ENCODE results near the gene TMEM138. TPM values are rescaled to one million over a fixed set of nuclear protein-coding genes. Genes with fewer than 3 reads are reported as not detected.

The TMEM138 gene
- polyA plus RNA-seq, 3 donors: 34.5 to 64.0 (median 50.7) TPM

- WGBS (ENCODE audit: insufficient coverage): 92% methylated on average over 15 of the region's 16 CpGs
- Mint-ChIP-seq H3K27me3 (ENCODE audit: low read depth in 3 of 3) (peaks cover 0 to 2% (median 2%) of the 10 kb centered on the region in 3 donors), H3K27ac (peak overlapping the region in 3 of 7 donors; percentile 21 to 54 (median 49)), H3K4me1 (peaks cover 39% of the 10 kb centered on the region), H3K36me3 (peaks cover 22 to 27% of the 10 kb centered on the region in 2 donors), H3K4me3 (peak overlapping the region in 1 of 2 donors; percentile 31), H3K9me3 (no peaks in the 10 kb centered on the region)
- no peaks in the 10 kb centered on the region for H3K27me3 ChIP-seq (ENCODE audit: control insufficient read depth in 2 of 2, insufficient read depth in 2 of 2, low read length in 2 of 2)
- H2AFZ ChIP-seq (ENCODE audit: insufficient read depth, low read depth, low read length, poor library complexity, severe bottlenecking): no peak overlapping the region
- peaks cover 6 to 11% of the 10 kb centered on the region in 2 donors for H3K36me3 ChIP-seq (replicated peaks in 1 of 2; ENCODE audit: control insufficient read depth in 1 of 2, insufficient read depth in 2 of 2, low read length in 2 of 2)
- DNase-seq: no peak
- H3K79me2 ChIP-seq (ENCODE audit: insufficient read depth, low read length): peaks cover 33% of the 10 kb centered on the region
- intact Hi-C loops (cut with micrococcal nuclease): loop anchor here in 1 of 2 donors (5.0 kb wide), 1 partner anchor 103 kb away; no protein-coding TSS in a partner anchor
- no peak overlapping the region for H3K4me3 ChIP-seq (replicated peaks in 1 of 3; ENCODE audit: low read depth in 2 of 3, low read length in 3 of 3)
- H4K20me1 ChIP-seq (ENCODE audit: insufficient read depth, low read length): peaks cover 20% of the 10 kb centered on the region
- peaks cover 28 to 37% of the 10 kb centered on the region in 2 donors for H3K4me1 ChIP-seq (ENCODE audit: control insufficient read depth in 1 of 2, insufficient read depth in 2 of 2, low read length in 2 of 2)
- TF ChIP-seq, protein P1, sequence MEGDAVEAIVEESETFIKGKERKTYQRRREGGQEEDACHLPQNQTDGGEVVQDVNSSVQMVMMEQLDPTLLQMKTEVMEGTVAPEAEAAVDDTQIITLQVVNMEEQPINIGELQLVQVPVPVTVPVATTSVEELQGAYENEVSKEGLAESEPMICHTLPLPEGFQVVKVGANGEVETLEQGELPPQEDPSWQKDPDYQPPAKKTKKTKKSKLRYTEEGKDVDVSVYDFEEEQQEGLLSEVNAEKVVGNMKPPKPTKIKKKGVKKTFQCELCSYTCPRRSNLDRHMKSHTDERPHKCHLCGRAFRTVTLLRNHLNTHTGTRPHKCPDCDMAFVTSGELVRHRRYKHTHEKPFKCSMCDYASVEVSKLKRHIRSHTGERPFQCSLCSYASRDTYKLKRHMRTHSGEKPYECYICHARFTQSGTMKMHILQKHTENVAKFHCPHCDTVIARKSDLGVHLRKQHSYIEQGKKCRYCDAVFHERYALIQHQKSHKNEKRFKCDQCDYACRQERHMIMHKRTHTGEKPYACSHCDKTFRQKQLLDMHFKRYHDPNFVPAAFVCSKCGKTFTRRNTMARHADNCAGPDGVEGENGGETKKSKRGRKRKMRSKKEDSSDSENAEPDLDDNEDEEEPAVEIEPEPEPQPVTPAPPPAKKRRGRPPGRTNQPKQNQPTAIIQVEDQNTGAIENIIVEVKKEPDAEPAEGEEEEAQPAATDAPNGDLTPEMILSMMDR (IDR thresholded peaks at IDR 0.05): no peak
- no peak overlapping the region for H3K27ac ChIP-seq (ENCODE audit: low read depth in 1 of 2, low read length in 2 of 2)
- H3K4me2 ChIP-seq (replicated peaks; ENCODE audit: extremely low read depth, low read length, poor library complexity, severe bottlenecking): no peak overlapping the region
- no peaks in the 10 kb centered on the region for H3K9me3 ChIP-seq (replicated peaks in 1 of 2; ENCODE audit: control insufficient read depth in 1 of 2, insufficient read depth in 1 of 2, low read length in 2 of 2)
- H3K9ac ChIP-seq (ENCODE audit: insufficient read depth, low read length, poor library complexity, severe bottlenecking): no peak overlapping the region
Observed at GRCh38 chr11:61334434-61335354, 27.5 kb upstream of the TMEM138 start.

- peak overlapping the region in 1 of 7 donors; percentile 68 for H3K27ac Mint-ChIP-seq
- H2AFZ ChIP-seq (ENCODE audit: insufficient read depth, low read depth, low read length, poor library complexity, severe bottlenecking): no peak overlapping the region
Observed at GRCh38 chr11:61335355-61335710, 26.8 kb upstream of the TMEM138 start.

More at GRCh38 chr11:61335355-61335710, 26.8 kb upstream of the TMEM138 start:
- Histone ChIP-seq H4K20me1 (ENCODE audit: insufficient read depth, low read length) (peaks cover 14% of the 10 kb centered on the region), H3K9me3 (replicated peaks in 1 of 2; ENCODE audit: control insufficient read depth in 1 of 2, insufficient read depth in 1 of 2, low read length in 2 of 2) (no peaks in the 10 kb centered on the region), H3K4me2 (replicated peaks; ENCODE audit: extremely low read depth, low read length, poor library complexity, severe bottlenecking) (no peak overlapping the region), H3K9ac (ENCODE audit: insufficient read depth, low read length, poor library complexity, severe bottlenecking) (no peak overlapping the region), H3K36me3 (replicated peaks in 1 of 2; ENCODE audit: control insufficient read depth in 1 of 2, insufficient read depth in 2 of 2, low read length in 2 of 2) (peaks cover 3 to 4% of the 10 kb centered on the region in 2 donors), H3K79me2 (ENCODE audit: insufficient read depth, low read length) (peaks cover 26% of the 10 kb centered on the region), H3K4me3 (replicated peaks in 1 of 3; ENCODE audit: low read depth in 2 of 3, low read length in 3 of 3) (no peak overlapping the region), H3K27me3 (ENCODE audit: control insufficient read depth in 2 of 2, insufficient read depth in 2 of 2, low read length in 2 of 2) (no peaks in the 10 kb centered on the region), H3K27ac (ENCODE audit: low read depth in 1 of 2, low read length in 2 of 2) (no peak overlapping the region), H3K4me1 (ENCODE audit: control insufficient read depth in 1 of 2, insufficient read depth in 2 of 2, low read length in 2 of 2) (peaks cover 28 to 37% of the 10 kb centered on the region in 2 donors)
- Mint-ChIP-seq H3K36me3 (peaks cover 16 to 22% of the 10 kb centered on the region in 2 donors), H3K4me1 (peaks cover 39% of the 10 kb centered on the region), H3K4me3 (no peak overlapping the region), H3K27me3 (ENCODE audit: low read depth in 3 of 3) (peaks cover 0 to 2% (median 2%) of the 10 kb centered on the region in 3 donors), H3K9me3 (no peaks in the 10 kb centered on the region)
- DNase-seq: no peak
- intact Hi-C loops (cut with micrococcal nuclease): loop anchor here in 1 of 2 donors (5.0 kb wide), 1 partner anchor 102 kb away; no protein-coding TSS in a partner anchor
- TF ChIP-seq, protein P1 (IDR thresholded peaks at IDR 0.05): no peak
- WGBS (ENCODE audit: insufficient coverage): 0% methylated on average over 1 of the region's 1 CpG
